NCI-H82 treated with DMSO at 0.1 percent for 48 hours (cell line): Measurements from ENCODE around the gene PAK1.
"Not testable (repeated sequence)": the region's sequence is repeated elsewhere in the genome, so short reads cannot be mapped to it uniquely, and the experiment has no call there.

Source experiments
- DNase-seq: peaks from one replicate; lab custom pipeline; 2025; ENCODE audit not compliant: unreplicated experiment; lab: John Stamatoyannopoulos, UW

PAK1 gene

GRCh38 chr11:77312107-77312506 is 161.8 kb downstream of the PAK1 start:
- no peak for DNase-seq

GRCh38 chr11:77311701-77312100 is 162.2 kb downstream of the PAK1 start:
- no peak for DNase-seq

DNA sequence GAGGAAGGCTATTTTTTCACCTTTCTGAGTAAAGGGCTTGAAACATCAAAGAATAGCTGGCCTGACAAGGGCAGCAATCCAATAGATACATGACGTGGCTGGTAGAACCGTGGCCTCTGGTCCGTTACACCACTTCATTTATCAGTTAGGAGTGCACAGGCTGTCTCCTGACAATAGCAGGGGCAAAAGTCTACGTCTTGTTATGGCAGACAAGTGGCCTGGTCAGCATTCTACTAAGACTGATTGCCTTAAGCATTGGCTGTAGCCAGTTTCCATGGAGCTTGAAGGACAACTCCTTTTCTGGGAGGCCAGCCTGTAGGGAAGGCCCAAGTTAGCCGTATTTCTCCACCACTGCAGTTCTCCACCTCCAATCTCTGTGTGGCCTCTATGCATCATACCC is 163.2 kb downstream of the PAK1 start:
- DNase-seq, result no peak

GRCh38 chr11:77309401-77310085 is 164.4 kb downstream of the PAK1 start:
- DNase-seq, result no peak

GRCh38 chr11:77308838-77309237 is 165.1 kb downstream of the PAK1 start:
- DNase-seq, result no peak

DNA sequence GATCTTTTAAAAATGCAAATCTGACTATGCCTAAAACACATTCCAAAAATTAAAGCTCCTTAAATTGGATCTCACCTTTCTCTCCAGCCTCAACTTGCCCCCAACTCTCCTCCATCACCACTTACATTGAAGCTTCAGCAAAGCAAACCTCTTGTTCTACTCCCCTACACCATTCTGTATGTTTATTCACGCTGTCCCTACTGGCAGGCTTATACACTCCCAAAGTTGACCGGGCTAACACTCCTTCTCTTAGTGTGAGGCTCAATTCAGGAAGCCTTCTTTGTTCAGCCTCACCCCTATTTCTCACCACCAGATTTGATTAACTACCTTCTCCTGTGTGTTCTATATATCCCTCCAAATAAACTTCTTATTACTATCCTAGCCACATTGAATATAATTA is 170.6 kb downstream of the PAK1 start:
- no peak for DNase-seq

- DNase-seq, result no peak
These were observed 171.1 kb downstream of the PAK1 start for GRCh38 chr11:77302752-77303151.

GRCh38 chr11:77301510-77301909 is 172.4 kb downstream of the PAK1 start, which contains the start of gene GDPD4:
Gene GDPD4 (minus strand): TSS chr11:77301686. CDS start chr11:77285137, 16,549 bp downstream.
- no peak for DNase-seq

GRCh38 chr11:77300695-77301094 is 173.2 kb downstream of the PAK1 start:
- no peak for DNase-seq

DNA sequence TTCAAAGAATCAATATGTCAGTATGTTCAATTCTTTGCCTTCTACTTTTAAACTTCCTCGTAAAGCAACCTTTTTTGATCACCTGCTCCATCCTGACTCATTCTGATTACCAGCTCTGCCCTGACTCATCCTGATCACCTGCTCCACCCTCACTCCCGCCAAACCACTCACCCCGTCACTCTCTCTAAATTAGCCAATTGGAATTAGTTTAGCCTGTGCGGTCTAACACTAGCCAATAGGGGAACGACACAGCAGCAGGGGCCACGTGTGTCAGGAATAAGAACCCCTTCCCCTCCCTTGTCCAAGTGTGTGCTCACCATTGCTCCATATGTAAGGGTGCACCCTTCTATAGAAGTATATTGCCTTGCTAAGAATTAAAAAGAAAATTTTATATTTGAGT is 173.9 kb downstream of the PAK1 start:
- DNase-seq, result not testable (repeated sequence)

- no peak for DNase-seq
These were observed 174.3 kb downstream of the PAK1 start for GRCh38 chr11:77299528-77299993.

DNA sequence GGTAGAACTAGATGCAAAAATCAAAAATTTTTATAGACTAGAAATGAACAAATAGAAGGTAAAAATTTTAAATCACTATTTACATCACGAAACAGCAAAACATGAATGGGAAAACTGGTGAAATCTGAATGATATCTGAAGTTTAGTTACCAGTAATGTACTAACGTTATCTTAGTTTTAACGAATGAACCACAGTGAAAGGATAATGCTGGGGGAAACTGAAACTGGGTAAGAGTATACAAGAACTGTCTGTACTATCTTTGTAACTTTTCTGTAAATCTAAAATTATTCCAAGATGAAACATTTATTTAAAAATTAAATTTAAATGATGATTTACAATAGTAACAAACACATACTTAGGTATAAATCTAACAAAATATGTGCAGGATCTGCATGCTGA is 179.9 kb downstream of the PAK1 start:
- DNase-seq, result no peak

- no peak for DNase-seq
These were observed 184.2 kb downstream of the PAK1 start for GRCh38 chr11:77289737-77290136.

- no peak for DNase-seq
These were observed 186.2 kb downstream of the PAK1 start for GRCh38 chr11:77287615-77288273.

DNA sequence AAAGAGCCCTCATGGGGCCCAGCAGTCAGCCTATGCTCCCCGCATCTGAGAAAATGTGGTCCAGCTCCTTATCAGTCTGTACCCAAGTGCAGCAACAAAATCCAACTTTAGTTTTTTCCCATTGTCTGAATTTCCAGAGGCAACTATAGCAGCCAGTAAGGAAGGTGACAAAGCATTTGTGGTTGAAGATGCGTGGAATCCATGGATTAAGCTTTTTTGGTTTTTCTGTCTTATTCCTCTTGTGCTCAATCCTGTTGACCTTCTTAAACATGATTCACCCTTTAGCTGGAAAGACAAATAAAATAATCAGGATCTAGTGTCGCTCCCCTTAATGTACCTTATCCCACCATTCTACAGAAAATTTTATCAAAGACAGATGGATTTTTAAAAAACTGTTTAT is 186.8 kb downstream of the PAK1 start:
- no peak for DNase-seq

GRCh38 chr11:77284476-77285468 is 189.1 kb downstream of the PAK1 start:
- no peak for DNase-seq

GRCh38 chr11:77283101-77283500 is 190.8 kb downstream of the PAK1 start:
- DNase-seq, result no peak

DNA sequence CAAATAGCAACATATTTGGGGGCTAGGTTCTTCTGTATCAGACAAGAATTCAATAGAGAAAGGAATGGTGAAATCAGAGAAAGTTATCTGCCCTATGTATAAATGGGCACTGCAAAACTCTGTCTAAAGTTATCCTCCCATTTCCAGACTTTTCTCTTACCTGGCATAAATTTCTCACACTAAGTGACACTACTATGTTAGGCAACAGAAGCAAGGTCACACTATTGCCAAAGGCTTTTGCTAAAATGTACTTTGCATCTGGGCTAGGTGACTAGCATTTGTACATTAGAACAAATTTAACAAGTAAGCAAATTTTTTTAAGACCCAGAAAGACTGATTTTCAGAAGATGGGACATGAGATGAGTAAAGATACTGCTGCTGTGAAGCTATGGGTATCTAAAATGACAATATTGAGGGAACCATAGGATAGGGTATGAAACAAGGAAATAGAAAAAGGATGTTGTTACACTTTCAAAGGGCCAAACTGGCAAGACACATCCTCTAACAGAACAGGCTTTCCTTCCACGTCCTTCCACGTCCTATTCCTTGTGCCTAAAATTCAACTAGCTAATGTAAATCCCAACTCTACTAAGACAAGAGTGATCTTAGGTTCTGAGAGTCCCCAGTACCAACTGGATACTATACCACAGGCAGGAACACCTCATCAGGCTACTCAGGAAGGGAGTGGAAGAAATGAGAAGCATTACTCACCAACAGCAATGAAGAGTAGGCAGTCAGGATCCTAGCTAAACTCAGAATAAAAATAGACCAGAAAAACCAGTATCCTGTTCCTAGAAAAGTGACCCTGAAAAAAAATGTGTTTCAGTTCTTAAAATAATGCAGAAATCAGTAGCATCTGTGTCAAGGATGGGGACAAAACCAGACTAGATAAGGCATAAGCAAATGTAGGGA is 195.0 kb downstream of the PAK1 start:
- no peak for DNase-seq

- DNase-seq, result no peak
These were observed 197.6 kb downstream of the PAK1 start for GRCh38 chr11:77276271-77276670.
